NCI-H1930 (cell line): ENCODE measurements around the gene PDIA5.

ENCODE experiments used
- DNase-seq, 2 experiments: peaks; one replicate each; lab custom pipeline; 2025; lab: John Stamatoyannopoulos, UW

Gene PDIA5

DNA sequence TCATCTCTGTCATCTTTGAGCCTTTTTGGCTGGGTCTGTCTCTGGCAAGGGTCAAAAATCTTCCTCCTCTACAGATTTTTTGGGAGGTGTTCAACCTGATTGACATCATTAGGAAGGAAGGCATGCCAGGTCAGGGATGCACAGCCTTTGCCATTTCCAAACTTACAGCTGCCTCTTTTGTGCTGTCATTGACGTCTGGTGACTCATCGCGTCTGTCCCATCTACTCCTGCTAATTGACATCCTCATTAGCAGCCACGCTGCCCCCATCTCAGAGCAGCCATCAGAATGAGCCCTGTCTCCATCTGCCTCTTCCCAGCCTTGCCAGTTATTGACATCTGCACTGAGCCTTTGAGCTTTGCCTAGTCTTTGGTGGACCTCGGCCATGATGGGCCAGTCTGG lies 53.0 kb downstream of the PDIA5 start:
- no peak for DNase-seq

GRCh38 chr3:123120573-123120972 lies 53.7 kb downstream of the PDIA5 start:
- no peak for DNase-seq

DNA sequence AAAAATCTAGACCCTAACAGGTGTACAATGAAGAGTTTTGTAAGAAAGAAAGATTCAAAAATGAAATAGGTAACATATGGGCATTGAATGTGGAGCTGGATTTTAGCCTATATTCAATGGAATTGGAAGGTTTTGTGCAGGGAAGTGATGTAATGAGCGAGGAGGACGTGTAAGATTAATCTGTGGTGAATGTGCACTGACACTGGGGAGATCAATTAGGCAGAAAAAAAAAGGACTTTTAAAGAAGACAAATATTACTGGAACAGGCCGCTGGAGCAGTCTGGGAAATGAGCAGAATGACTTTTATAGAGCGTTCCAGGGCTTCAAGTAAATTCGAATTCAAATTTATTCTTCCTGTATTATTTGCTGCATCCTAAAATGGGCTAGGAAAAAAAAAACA lies 55.2 kb downstream of the PDIA5 start:
- no peak for DNase-seq

DNA sequence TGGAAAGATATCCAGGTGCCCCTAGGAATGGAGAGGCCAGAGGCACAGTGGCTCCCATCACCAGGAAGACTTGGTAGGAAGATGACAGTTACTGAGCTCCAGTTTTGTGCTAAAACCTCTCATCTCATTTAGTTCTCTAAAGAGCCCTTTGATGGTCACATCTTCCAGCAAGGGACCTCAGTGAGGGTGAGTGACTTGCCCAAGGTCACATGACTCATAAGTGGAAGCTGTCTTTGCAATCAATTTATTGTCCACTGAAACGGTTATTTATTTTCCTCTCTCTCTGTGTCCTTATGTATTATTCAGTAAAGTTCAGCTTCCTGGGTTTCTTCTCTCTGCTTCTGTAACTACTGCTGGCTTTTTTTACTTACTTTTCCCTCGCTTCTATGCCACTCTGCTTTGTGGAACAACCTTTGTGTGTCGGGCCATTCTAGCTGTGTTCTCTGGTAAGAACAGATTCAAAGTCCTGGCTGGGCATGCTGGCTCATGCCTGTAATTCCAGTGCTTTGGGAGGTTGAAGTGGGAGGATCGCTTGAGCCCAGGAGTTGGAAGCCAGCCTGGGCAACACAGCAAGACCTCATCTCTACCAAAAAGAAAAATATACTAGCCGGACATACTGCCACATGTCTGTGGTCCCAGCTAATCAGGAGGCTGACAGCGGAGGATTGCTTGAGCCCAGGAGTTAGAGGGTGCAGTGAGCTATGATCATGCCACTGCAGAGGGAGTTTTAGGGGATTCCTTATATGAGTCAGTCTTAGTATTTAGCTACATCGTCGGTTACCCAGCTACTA lies 55.9 kb downstream of the PDIA5 start:
- no peak for DNase-seq

DNA sequence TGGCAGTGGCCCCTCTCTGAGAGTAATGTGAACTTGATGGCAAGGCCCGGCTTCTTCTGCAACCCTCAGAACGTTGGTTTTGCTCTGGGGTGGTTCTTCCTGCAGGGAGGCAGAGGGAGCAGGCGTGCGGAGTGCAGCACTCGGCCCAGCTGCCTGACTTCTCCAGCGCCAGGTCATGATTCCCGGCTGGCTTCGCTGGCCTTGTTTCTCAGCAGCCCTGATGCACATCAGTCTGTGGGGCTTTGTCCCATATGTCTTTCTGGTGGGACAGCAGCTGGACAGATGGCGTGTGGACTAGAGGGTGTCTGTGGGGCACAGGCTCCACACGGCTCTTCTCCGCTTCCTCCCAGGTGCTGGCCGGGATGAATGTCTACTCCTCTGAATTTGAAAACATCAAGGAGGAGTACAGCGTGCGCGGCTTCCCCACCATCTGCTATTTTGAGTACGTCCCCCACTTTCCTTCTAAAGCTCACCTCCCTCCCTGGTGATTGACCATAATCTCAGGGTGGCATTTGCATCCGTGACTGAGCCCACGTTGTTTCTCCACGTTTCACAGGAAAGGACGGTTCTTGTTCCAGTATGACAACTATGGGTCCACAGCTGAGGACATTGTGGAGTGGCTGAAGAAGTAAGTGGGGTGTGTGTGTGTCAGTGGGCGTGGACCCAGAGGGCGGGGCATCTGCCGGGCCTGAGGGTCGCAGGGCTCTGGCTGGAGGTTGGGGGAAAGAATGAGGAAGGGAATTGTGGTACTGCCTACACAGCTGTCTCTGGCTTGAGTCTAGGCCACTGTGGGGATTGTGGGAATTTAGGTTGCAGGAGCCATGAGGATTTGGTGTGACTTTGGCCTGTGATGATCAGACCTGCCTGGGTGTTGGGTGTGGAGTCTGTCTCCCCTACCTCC lies 57.1 kb downstream of the PDIA5 start:
- no peak for DNase-seq

- DNase-seq = no peak
These were observed 58.1 kb downstream of the PDIA5 start for GRCh38 chr3:123124971-123125370.

GRCh38 chr3:123126031-123126430 lies 59.2 kb downstream of the PDIA5 start:
- no peak for DNase-seq

DNA sequence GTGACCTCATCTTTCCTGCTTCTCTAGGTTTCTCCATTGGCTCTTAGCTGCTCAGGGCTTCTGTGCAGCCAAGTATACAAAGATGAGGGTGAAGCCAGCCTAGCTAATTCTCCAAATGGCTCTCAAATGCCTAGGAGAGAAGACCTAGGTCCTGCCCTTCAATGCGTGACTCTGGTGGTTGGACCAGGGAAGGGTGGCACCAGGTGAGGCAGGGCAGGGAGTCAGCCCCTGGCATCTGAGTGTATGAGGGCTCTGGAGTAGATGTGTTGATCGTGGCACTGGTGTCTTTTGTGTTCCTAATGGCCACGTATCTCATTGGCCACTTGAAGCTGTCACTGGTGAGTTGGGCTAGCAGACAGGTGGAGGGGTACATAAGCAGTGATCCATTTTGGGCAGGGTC lies 59.8 kb downstream of the PDIA5 start:
- DNase-seq = no peak

DNA sequence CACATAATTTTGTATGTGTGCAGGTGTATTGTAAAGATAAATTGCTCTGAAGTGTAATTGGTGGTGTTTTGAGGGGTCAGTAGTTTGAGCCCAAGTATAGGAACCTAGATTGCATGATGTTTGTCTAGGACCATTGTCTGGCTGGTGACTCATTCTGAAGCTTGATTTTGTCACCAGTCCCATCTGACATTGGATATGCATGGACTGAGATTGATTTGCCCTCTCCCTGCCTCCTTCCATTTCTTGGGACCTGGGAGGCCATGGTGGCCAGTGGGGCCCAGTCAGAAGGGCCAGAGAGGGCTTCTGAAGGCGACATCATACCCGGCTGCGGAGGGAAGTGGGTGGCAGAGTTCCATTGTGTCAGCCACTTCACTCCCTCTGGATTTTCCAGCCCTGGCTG lies 62.3 kb downstream of the PDIA5 start:
- DNase-seq = no peak

DNA sequence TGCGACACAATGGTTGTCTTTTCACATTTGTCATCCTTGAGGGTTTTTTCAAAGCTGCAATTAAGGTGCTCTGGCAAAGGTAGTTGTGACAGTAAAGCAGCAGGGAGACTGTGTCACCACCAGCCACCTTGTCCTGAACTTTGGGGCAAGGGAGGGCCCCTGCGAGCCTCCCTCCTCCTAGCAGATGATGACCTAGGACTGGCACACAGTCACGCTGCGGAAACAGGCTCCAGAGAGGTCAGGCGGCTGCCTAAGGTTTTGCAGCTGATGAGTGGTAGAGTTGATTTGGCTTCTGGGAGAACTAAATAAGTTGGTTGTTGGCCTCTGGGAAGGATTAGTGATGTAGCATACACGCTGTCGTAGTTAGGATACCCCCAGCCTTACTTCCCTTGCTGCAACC lies 62.7 kb downstream of the PDIA5 start:
- DNase-seq = no peak

DNA sequence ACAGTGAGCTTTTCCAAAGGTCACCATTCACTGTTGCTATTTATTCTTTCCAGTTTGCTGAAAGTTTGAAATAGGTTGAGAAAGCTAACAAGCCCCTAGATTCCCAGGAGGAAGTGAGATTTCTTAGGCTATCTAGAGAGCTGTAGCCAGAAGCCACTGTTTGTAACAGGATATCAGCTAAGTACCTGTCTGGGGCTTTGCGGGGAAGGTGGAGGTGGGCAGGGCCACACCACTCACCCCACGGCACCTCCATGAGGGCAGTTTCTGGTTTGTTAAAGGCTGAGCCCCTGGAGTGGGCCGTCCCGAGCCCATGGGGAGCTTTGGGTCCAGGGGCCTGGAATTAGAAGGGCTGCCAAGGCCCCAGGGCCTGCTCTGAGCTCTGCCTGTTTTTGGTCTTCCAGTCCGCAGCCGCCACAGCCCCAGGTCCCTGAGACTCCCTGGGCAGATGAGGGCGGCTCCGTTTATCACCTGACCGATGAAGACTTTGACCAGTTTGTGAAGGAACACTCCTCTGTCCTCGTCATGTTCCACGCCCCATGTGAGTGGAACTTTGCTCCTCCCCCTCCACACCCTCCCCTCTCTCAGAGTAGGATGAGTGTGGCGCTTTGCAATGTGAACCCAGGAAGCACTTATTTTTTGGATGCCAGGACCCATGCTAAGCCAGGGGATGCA lies 63.4 kb downstream of the PDIA5 start:
- no peak for DNase-seq

- DNase-seq = no peak
These were observed 67.8 kb downstream of the PDIA5 start for GRCh38 chr3:123134671-123135070.

DNA sequence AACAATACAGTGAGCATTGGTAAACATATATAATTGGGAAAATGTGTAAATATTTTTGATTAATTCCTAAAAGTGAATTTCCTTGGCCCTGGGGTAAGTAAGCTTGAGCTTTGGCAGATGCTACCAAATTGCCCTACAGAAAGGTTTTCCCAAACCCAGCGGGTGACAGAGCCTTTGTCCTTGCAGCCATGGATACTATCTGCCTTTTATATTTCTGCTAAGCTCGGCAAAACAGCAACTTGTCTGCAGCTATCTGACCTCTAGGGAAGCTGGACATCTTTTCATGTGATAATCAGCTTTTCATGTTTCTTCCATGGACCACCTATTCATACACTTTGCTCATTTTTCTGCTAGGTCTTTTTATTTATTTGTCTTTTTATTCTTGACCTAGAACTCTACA lies 70.2 kb downstream of the PDIA5 start:
- no peak for DNase-seq

- DNase-seq = no peak
These were observed 72.1 kb downstream of the PDIA5 start for GRCh38 chr3:123138839-123139444.

DNA sequence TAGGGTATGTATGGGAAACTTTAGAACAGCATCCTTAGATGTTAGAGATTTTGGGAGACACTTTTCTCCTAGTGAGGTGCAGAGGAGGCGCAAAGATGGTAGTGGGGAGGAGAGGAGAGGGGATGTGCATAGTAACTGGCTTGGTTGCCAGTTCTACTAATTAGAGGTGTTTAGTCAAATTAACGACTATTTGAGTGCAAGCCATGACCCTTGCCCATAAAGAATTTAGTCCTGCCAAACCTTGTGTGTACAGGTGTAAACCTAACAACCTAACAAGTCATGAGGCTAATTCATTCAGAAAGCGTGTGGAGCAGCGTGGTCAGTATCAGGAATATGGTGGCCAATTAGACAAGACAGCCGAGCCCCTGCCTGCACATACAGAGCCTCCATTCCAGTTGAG lies 72.7 kb downstream of the PDIA5 start:
- no peak for DNase-seq

DNA sequence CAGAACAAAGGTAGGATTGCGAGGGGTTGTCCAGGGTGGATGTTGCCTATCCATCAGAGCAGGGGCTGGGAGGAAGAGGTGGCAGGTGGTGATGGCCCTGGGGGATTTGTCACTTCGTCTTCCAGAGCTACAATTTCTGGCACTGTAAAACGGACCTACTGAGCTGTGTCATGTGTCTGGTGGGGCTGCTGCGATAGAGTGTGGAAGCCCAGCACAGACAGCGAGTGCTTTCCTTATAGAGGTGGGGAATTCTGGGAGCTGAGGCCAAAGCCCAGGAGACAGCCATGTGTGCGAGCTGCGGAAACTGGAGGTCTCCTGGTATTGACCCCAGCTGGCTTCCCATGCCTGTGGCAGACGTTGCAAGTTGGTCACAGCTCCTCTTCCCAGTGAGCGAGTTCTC lies 73.7 kb downstream of the PDIA5 start:
- DNase-seq = no peak

DNA sequence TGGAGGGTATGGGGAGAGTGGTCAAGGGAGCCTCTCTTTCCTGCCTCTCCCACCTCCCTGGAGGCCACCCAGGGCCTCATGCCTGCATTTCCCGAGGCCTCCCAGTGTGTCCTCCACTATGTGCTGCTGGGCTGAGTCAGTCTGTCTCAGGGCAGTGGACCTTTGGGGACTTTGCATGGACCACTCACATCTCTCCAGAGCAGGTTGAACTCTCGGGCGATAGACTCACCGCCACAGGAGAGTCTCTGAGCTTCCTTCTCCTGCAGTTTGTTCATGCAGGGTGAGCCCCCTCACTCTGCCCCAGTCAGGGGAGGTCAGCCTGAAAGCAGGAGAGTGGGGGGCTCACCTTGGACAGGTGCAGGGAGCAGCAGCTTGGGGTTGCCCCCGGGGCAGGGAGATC lies 74.5 kb downstream of the PDIA5 start:
- DNase-seq = no peak

DNA sequence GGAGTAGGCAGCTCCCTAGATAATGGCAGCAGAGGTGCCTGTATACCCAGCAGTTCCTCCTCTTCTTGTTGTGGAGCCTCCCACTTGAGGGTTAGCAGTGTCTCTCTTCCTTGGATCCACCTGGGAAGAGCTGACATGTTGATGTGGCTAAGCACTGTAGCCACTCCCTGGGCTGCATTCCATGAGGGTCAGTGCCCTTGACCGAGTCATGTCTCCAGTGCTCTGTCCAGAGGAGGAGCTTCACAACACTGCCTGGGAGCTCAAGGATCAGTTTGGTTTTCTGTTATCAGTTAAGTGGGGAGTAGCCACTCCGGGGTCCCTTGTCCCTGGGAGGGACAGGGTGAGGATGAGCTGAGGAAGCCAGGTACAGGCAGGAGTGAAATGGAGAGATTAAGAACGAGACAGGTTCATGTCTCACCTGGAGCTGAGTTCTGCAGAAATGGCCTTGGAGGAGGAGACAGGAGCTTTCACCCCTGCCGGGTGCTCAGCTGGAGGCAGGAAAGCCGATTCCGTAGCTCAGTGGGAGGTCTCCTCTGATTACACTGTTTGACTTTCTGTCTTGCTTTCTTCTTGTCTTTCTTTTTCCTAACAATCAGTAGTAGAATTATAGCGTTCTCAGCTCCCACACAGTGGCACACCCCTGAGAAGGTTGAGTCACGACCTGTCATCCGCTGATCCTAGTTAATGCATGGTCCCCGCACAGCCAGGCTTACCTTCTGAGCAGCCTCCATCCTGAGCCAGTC lies 77.0 kb downstream of the PDIA5 start:
- no peak for DNase-seq

- DNase-seq = no peak
These were observed 81.1 kb downstream of the PDIA5 start for GRCh38 chr3:123147754-123148535.

GRCh38 chr3:123148772-123149171 lies 81.9 kb downstream of the PDIA5 start:
- DNase-seq = no peak

DNA sequence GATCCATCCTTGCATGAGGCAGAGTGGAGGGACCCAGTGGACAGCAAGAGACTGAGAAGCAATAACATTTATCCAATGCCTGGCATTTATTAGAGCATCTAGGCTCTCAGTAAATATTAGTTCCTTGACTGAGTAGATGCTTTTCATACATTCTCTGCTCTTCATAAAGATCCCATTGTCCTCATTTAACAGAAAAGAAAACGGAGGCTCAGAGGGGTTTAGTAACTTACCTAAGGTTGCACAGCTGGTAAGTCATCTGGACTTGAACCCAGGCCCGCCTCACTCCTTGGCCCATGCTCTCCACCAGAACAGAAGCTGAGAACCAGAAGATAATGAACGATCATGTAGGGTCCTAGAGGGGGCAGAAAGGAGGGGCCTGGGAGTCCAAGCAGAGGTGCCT lies 82.7 kb downstream of the PDIA5 start:
- DNase-seq = no peak
